ENCODE measurements around the gene AASDH.

The AASDH gene

DNA sequence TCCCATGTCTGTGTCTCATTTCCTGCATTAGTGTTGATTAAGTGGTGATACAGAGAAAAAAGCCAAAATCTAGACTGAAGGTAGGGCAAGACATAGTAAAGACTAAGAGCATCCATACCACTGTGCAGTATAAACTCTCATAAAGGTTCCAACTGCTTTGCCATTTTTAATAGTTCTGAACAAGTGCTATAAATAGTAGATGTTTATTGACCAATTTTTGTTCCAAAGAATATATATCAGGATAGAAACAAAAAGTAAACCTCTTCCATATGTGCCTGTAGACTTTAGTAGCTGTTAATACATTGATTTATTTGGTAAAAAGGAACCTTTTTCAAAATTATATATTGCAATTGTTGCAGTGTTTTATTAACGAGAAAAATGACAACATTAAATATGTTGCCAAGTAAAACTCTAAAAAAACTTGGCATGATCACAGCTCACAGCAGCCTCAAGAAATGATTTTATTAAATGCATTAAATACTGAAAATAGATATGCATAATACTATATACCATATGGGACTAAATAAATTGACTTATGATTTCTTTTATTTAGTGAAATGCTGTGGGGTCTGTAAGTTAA lies 22.3 kb upstream of the AASDH start:
- TF ChIP-seq ZFX (IDR thresholded peaks at IDR 0.05; ENCODE audit: borderline replicate concordance), result no peak
- TF ChIP-seq, protein P1, sequence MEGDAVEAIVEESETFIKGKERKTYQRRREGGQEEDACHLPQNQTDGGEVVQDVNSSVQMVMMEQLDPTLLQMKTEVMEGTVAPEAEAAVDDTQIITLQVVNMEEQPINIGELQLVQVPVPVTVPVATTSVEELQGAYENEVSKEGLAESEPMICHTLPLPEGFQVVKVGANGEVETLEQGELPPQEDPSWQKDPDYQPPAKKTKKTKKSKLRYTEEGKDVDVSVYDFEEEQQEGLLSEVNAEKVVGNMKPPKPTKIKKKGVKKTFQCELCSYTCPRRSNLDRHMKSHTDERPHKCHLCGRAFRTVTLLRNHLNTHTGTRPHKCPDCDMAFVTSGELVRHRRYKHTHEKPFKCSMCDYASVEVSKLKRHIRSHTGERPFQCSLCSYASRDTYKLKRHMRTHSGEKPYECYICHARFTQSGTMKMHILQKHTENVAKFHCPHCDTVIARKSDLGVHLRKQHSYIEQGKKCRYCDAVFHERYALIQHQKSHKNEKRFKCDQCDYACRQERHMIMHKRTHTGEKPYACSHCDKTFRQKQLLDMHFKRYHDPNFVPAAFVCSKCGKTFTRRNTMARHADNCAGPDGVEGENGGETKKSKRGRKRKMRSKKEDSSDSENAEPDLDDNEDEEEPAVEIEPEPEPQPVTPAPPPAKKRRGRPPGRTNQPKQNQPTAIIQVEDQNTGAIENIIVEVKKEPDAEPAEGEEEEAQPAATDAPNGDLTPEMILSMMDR (IDR thresholded peaks at IDR 0.05), result no peak
- H3K27ac ChIP-seq, result peak overlapping the region; percentile 81

DNA sequence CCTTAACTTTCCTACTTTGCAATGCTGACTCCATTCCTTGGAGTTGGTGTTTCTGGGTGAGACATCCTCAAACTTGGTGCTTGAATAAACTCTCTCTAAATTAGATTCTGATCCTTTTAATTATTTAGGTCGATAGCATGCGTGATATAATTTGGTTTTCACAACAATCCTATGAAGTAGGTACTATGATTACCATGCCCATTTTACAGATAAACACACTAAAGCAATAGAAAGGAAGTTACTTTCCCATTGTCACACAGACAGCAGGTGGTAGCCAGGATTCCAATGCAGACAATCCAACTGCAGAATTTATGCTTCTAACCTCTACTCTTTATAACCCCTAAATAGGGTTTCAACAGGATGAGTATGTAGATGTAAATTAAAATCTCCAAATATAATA lies 21.7 kb upstream of the AASDH start:
- peak overlapping the region; percentile 81 for H3K27ac ChIP-seq
- no peak for TF ChIP-seq ZFX (IDR thresholded peaks at IDR 0.05; ENCODE audit: borderline replicate concordance)
- TF ChIP-seq, protein P1 (IDR thresholded peaks at IDR 0.05), result no peak

DNA sequence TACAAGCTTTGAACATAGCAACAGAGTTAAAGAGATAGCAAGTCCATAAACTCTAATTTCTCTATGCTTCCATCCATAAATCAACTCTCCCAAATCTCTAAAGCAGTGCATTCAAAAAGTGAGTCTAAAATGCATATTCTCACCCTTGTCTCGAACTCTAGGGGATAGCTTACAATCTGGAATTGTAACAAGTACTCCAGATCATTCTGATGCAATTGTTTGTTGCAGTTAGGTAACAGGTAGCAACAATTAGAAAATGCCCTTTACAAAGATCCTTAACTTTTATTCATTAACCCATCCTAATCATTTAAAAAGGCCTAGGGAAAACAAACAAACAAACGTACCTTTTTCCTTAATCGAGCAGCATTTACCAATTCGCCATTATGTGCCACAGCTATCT lies 18.9 kb upstream of the AASDH start:
- no peak for TF ChIP-seq ZFX (IDR thresholded peaks at IDR 0.05; ENCODE audit: borderline replicate concordance)
- TF ChIP-seq, protein P1 (IDR thresholded peaks at IDR 0.05), result no peak
- H3K27ac ChIP-seq, result no peak overlapping the region

DNA sequence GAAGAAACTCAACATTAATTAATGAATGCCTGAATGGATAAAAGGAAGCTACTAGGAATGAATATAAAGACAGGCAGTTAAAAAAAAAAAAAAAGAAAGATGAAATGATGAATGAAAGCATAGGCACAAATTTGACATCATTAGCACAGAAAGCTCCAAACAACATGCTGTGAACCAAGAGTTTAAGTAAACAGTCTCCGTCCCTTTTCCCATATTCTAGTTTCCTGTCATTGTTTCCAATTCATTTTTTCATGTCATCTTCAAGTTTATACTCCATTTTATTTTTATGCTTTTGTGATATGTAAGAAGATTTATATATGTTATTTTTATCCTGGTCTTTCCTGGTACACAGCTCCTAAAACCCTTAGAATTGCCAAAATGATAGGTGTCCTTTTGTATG lies 17.7 kb upstream of the AASDH start:
- H3K27ac ChIP-seq, result no peak overlapping the region
- TF ChIP-seq, protein P1 (IDR thresholded peaks at IDR 0.05), result no peak
- TF ChIP-seq ZFX (IDR thresholded peaks at IDR 0.05; ENCODE audit: borderline replicate concordance), result no peak

DNA sequence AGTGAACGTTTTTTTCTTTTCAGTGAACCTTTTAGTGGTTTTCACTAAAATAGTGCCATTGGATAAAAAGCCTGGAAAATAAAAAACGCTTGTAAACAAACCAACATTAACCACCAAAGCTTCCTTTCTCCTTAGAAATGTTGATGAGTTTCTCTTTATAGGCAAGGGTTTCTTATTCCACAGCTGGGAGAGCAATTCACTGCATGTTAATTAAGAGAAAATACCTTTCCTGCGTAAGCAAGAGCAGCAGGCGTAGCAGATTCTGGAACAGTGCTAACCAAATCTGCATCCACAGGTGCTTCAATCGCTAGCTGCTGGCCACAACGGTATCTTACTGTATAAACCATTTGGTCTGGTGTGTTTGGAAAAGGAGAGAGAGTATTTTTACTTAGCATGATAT lies 13.3 kb upstream of the AASDH start:
- no peak overlapping the region for H3K27ac ChIP-seq
- no peak for TF ChIP-seq ZFX (IDR thresholded peaks at IDR 0.05; ENCODE audit: borderline replicate concordance)
- TF ChIP-seq, protein P1 (IDR thresholded peaks at IDR 0.05), result no peak

DNA sequence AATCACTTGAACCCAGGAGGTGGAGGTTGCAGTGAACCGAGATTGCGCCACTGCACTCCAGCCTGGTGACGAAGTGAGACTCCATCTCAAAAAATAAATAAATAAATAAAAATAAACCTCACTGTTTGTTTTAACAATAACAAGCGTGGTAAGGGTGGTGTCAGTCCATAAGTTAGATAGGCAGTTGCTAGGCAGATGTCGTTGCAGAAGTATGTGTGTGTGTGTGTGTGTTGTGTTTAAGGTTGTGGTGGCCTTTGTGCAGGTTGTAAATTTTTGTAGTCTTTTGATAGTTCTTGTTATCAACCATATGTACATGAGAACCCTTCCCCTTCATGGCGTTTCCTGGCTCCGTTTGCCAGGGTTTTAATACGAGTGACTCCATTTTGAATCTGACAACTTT lies 4.0 kb upstream of the AASDH start:
- TF ChIP-seq, protein P1 (IDR thresholded peaks at IDR 0.05), result no peak
- no peak for TF ChIP-seq ZFX (IDR thresholded peaks at IDR 0.05; ENCODE audit: borderline replicate concordance)

DNA sequence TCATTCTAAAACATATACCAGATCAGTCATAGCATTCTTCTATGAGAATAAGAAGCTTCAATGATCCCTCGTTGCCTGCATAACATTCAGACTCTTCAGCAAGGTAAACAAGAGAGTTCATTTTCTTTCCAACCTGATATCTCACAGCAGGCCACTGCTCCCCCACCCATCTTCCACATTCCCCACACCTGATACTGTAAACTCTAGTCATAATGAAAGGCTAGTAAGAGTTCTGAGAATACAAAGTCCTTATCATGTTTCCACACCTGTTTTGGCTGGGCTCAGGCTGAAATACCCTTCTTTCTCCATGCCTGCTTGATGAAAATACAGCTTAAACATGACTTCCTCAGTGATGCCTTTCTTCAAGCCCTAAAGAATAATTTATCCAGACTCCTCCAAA lies 2.3 kb upstream of the AASDH start:
- H3K27ac ChIP-seq, result no peak overlapping the region
- TF ChIP-seq, protein P1 (IDR thresholded peaks at IDR 0.05), result no peak

More for the DNA sequence above, 4.0 kb upstream of the AASDH start:
- H3K27ac ChIP-seq, result no peak overlapping the region

Data from 22Rv1 (cell line).